ENCODE data around the gene DGKD. TPM values are rescaled to one million over a fixed set of nuclear protein-coding genes. Genes with fewer than 3 reads are reported as not detected.

The DGKD gene
- total RNA-seq, 1 experiment from 2014 or later = 52.0 TPM

DNA sequence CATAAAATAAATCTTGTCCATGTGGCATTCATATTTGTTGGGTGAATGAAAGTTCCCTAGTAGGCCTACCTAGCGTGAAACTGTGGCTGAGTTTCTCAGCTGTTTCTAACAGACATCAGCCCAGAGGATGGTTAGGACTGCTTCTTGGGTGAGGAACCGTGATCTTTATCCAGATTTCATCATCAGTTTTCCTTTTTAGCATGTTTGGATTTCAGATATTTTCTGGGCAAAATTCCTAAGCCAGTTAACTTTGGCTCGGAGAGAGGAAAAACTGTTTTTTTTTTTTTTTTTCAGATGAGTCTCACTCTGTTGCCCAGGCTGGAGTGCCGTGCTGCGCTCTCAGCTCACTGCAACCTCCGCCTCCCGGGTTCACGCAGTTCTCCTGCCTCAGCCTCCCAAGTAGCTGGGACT, 53.5 kb downstream of the DGKD start:
- H3K27ac ChIP-seq (ENCODE audit: low read depth, low read length) = no peak overlapping the region
- H3K9ac ChIP-seq (ENCODE audit: low read length) = no peak overlapping the region
- intact Hi-C loops (cut with micrococcal nuclease) = no loop called here
- no peak overlapping the region for H3K4me2 ChIP-seq (ENCODE audit: low read length)
- no TSS peak for BruUV-seq (replicated peaks)
- H3K79me2 ChIP-seq (ENCODE audit: insufficient read depth, low read length) = peaks cover 36% of the 10 kb centered on the region
- H3K9me3 ChIP-seq (ENCODE audit: control insufficient read depth in 1 of 2, insufficient read depth in 1 of 2, low read depth in 1 of 2, low read length in 2 of 2) = peaks cover 0 to 18% of the 10 kb centered on the region in 2 experiments; a peak in 1 of 4 replicates
- POLR2A ChIA-PET = no interaction called here
- H2AFZ ChIP-seq (ENCODE audit: low read depth, low read length, poor library complexity, severe bottlenecking) = no peak overlapping the region
- CTCF ChIA-PET = no interaction called here
- RAD21 ChIA-PET (ENCODE audit: low non-redundant PET in 1 of 2, low total read pairs in 2 of 2, uncharacterized antibody in 2 of 2, unreplicated experiment in 2 of 2) = no interaction called here
- peaks cover 6 to 9% of the 10 kb centered on the region in 2 experiments for H3K4me1 ChIP-seq (ENCODE audit: control insufficient read depth in 1 of 2, insufficient read depth in 2 of 2, low read length in 2 of 2)
- H3K27me3 ChIP-seq (ENCODE audit: insufficient read depth, low read length) = no peaks in the 10 kb centered on the region
- H3K9me2 ChIP-seq (ENCODE audit: insufficient read depth) = no peaks in the 10 kb centered on the region
- peaks cover 0 to 10% of the 10 kb centered on the region in 2 experiments; a peak in 2 of 4 replicates for H3K36me3 ChIP-seq (ENCODE audit: control insufficient read depth in 1 of 2, insufficient read depth in 2 of 2, low read length in 2 of 2)
- no peak for DNase-seq (ENCODE audit: low read depth, low spot score)
- H3K4me3 ChIP-seq (replicated peaks in 1 of 2; ENCODE audit: low read depth in 1 of 2, low read length in 2 of 2) = no peak overlapping the region
- no peak for TF ChIP-seq CBX3 (IDR thresholded peaks at IDR 0.05; ENCODE audit: low read depth)
- no peak for TF ChIP-seq EZH2phosphoT487 (IDR thresholded peaks at IDR 0.05; ENCODE audit: borderline replicate concordance)
- TF ChIP-seq JUND (IDR thresholded peaks at IDR 0.05) = no peak
- no peak for TF ChIP-seq POLR2A (IDR thresholded peaks at IDR 0.05; ENCODE audit: borderline replicate concordance, extremely low read depth, insufficient read depth, insufficient read length)
- TF ChIP-seq SRF (IDR thresholded peaks at IDR 0.05; ENCODE audit: low read depth) = no peak
- TF ChIP-seq ELF1 (IDR thresholded peaks at IDR 0.05; ENCODE audit: borderline replicate concordance, low read depth) = no peak
- TF ChIP-seq, protein P1, sequence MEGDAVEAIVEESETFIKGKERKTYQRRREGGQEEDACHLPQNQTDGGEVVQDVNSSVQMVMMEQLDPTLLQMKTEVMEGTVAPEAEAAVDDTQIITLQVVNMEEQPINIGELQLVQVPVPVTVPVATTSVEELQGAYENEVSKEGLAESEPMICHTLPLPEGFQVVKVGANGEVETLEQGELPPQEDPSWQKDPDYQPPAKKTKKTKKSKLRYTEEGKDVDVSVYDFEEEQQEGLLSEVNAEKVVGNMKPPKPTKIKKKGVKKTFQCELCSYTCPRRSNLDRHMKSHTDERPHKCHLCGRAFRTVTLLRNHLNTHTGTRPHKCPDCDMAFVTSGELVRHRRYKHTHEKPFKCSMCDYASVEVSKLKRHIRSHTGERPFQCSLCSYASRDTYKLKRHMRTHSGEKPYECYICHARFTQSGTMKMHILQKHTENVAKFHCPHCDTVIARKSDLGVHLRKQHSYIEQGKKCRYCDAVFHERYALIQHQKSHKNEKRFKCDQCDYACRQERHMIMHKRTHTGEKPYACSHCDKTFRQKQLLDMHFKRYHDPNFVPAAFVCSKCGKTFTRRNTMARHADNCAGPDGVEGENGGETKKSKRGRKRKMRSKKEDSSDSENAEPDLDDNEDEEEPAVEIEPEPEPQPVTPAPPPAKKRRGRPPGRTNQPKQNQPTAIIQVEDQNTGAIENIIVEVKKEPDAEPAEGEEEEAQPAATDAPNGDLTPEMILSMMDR (IDR thresholded peaks at IDR 0.05 in 2 of 3, conservative IDR thresholded peaks at IDR 0.05 in 1 of 3; ENCODE audit: borderline replicate concordance in 1 of 3, insufficient read depth in 1 of 3, low read depth in 2 of 3, low read length in 2 of 3) = no peak
- TF ChIP-seq, protein P2, sequence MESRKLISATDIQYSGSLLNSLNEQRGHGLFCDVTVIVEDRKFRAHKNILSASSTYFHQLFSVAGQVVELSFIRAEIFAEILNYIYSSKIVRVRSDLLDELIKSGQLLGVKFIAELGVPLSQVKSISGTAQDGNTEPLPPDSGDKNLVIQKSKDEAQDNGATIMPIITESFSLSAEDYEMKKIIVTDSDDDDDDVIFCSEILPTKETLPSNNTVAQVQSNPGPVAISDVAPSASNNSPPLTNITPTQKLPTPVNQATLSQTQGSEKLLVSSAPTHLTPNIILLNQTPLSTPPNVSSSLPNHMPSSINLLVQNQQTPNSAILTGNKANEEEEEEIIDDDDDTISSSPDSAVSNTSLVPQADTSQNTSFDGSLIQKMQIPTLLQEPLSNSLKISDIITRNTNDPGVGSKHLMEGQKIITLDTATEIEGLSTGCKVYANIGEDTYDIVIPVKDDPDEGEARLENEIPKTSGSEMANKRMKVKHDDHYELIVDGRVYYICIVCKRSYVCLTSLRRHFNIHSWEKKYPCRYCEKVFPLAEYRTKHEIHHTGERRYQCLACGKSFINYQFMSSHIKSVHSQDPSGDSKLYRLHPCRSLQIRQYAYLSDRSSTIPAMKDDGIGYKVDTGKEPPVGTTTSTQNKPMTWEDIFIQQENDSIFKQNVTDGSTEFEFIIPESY (IDR thresholded peaks at IDR 0.05; ENCODE audit: extremely low read depth, insufficient replicate concordance, low read length) = no peak
- no peak for TF ChIP-seq FOSL1 (IDR thresholded peaks at IDR 0.05; ENCODE audit: low read depth)
- TF ChIP-seq SP1 (IDR thresholded peaks at IDR 0.05; ENCODE audit: low read depth) = no peak
- TF ChIP-seq EZH2 (IDR thresholded peaks at IDR 0.05) = no peak
- no peak for TF ChIP-seq ZNF274 (IDR thresholded peaks at IDR 0.05; ENCODE audit: low read depth, low read length)
- TF ChIP-seq, protein P3, sequence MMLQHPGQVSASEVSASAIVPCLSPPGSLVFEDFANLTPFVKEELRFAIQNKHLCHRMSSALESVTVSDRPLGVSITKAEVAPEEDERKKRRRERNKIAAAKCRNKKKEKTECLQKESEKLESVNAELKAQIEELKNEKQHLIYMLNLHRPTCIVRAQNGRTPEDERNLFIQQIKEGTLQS (IDR thresholded peaks at IDR 0.05) = no peak
- no peak for TF ChIP-seq RAD21 (IDR thresholded peaks at IDR 0.05; ENCODE audit: low read depth)
- TF ChIP-seq CEBPB (IDR thresholded peaks at IDR 0.05; ENCODE audit: low read depth) = no peak
- no peak for TF ChIP-seq ZFX (IDR thresholded peaks at IDR 0.05)
- TF ChIP-seq POLR2AphosphoS5 (IDR thresholded peaks at IDR 0.05; ENCODE audit: low read depth, low read length) = no peak
- TF ChIP-seq, protein P4, sequence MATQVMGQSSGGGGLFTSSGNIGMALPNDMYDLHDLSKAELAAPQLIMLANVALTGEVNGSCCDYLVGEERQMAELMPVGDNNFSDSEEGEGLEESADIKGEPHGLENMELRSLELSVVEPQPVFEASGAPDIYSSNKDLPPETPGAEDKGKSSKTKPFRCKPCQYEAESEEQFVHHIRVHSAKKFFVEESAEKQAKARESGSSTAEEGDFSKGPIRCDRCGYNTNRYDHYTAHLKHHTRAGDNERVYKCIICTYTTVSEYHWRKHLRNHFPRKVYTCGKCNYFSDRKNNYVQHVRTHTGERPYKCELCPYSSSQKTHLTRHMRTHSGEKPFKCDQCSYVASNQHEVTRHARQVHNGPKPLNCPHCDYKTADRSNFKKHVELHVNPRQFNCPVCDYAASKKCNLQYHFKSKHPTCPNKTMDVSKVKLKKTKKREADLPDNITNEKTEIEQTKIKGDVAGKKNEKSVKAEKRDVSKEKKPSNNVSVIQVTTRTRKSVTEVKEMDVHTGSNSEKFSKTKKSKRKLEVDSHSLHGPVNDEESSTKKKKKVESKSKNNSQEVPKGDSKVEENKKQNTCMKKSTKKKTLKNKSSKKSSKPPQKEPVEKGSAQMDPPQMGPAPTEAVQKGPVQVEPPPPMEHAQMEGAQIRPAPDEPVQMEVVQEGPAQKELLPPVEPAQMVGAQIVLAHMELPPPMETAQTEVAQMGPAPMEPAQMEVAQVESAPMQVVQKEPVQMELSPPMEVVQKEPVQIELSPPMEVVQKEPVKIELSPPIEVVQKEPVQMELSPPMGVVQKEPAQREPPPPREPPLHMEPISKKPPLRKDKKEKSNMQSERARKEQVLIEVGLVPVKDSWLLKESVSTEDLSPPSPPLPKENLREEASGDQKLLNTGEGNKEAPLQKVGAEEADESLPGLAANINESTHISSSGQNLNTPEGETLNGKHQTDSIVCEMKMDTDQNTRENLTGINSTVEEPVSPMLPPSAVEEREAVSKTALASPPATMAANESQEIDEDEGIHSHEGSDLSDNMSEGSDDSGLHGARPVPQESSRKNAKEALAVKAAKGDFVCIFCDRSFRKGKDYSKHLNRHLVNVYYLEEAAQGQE (IDR thresholded peaks at IDR 0.05; ENCODE audit: low read depth) = no peak
- H4K20me1 ChIP-seq (ENCODE audit: insufficient read depth) = no peaks in the 10 kb centered on the region
- no peak for ATAC-seq
